A172 (cell line): Measurements from ENCODE around the gene OLFML3. TPM values are rescaled to one million over a fixed set of nuclear protein-coding genes. Genes with fewer than 3 reads are reported as not detected.

Experiments
- DNase-seq: peaks from one replicate; pipeline ENCODE4 v3.0.0-alpha.2; 2015; ENCODE audit warnings: low spot score
- total RNA-seq: library from RNA; depleted of rRNA; stranded (reverse); fragments of >200 nt; shearing (Covaris generic); gene quantifications from 2 replicates; pipeline ENCODE4 v1.2.3, GENCODE V29; 2014; rRNA removed

The OLFML3 gene, protein sequence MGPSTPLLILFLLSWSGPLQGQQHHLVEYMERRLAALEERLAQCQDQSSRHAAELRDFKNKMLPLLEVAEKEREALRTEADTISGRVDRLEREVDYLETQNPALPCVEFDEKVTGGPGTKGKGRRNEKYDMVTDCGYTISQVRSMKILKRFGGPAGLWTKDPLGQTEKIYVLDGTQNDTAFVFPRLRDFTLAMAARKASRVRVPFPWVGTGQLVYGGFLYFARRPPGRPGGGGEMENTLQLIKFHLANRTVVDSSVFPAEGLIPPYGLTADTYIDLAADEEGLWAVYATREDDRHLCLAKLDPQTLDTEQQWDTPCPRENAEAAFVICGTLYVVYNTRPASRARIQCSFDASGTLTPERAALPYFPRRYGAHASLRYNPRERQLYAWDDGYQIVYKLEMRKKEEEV
- total RNA-seq = 26.8 and 31.2 TPM in 2 replicates

DNA sequence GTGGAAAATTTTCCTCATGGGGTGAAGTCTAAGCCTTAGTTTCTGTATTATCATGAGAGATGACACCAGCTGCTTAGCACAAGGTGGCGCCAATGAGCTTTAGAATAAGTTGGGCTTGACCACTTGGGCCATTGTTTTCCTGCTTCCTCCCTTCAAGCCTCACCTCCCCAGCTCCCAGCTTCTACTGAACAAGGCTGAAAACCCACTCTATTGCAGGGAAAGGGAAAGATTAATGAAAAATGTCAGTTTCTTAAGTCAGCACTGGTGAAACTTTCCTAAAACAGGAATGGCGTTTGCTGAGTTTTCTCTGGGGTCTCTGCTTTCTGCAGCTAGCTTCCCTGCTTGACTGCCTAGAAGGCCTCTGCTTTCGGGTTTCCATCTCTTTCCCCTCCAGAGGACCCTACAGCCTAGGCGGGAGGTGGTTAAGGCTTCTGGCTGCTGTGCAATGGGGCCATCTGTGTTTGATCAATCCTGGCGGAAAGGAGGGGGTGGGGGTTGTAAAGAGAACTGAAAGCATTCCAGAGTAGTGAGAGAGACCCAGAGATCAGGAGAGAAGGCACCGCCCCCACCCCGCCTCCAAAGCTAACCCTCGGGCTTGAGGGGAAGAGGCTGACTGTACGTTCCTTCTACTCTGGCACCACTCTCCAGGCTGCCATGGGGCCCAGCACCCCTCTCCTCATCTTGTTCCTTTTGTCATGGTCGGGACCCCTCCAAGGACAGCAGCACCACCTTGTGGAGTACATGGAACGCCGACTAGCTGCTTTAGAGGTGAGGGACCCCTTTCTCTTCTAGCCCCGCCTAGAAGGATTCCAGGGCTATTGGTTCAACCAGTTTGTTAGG, at the start of gene OLFML3:
Gene OLFML3, plus strand, starts transcription at position 612 of the 840 bp plus-strand sequence. Its CDS starts 43 bp downstream, at position 655.
- peak; percentile 84 for DNase-seq

DNA sequence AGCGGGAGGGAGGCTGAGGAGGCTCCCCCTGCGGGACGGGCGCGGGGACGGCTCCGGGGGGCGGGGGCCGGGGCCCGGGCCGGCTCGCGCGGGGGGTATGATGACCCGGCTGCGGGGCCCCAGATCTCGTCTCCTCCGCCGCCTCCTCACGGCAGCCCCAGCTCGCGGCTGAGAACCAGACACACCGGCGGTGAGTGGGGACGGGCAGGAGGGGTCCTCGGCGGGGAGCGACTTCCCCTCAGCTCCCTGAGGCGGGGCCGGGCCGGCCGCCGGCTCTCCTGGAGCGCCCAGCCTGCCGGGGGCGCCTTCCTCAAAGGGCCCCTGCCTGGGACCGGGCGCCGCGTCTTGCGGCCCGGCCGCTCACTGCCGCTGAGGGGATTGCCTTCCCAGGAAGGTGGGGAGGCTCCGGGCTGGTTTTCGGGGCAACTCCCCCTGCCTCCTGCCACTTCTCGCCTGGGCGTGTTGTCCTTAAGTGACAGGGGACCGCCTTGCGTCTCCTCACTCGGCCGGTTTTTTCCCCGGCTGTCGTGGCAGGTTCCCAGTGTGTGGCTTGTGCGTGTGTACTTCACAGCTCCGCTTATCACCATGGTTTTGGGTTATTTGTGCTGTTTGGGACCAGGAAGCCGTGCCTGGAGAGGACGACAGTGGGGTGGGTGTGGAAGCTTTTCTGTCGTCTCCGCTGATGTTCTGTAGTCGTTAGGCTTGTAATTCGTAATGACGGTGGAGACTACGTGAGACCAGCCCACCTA, 49.4 kb upstream of the OLFML3 start:
- no peak for DNase-seq

DNA sequence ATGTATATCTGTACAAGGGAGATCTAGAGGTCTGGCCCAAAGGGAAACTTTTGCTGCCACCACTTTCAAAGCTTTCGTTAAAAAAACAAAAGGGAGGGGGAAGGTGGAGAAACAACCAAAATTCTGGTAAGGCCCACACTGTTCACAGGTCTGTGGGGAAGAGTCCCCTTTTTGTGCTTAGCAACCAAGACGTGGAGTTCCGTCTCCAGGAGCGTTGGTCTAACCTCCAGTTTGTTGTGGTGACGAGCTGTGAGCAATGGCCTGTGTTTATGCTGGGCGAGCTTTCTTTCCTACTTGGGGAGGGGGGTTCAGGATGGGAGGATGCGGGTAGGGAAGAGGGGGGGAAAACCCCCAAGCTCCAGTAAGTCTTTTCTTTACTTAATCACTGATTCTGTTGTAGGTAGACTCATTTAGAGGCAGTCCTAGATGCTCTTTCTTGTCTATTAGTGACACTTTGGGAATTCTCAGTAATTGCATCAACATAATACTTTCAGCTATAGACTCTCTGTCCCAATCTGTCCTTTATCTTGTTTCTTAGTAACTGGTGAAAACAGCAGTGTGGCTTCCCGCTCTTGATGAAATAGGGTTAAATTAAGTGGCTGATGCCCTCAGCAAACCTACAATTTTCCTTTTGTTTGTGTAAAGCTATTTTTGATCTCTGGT, 48.6 kb upstream of the OLFML3 start:
- no peak for DNase-seq

DNA sequence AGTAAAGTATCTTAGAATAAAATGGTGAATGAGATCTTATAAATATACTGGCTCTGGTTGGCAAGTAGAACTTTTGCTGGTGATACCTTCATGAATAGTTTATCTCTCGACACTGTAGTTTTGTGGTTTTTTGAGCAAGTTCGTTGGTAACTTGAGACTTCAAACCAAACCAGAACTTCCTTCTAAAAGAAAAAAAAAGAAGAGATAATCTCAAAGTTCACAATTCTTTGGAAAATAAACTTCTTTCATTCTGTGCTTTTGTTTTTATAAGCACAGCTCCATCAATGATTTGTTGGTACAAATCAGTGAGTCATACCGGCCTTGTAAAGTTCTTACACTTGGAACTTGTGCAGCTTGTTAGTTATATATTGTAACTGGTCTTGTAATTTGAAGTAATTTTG, 47.8 kb upstream of the OLFML3 start:
- no peak for DNase-seq

DNA sequence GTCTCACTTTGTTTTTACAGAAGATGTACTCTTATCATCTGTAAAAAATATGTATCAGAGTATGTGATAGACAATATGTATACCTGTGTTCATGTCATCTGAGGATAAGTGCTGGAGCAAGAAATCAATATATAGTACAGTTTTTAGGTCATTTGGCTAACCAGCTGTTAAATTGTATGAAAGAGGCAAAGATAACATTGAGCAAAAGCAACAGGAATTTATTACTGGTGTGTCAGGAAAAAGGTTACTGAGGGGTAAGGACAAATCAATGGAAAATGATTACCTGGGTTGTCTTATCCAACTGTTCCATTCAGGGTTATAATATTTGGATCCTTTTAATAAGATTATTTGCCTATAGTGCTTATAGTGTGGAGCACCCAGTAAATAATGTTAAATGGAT, 45.3 kb upstream of the OLFML3 start:
- no peak for DNase-seq

DNA sequence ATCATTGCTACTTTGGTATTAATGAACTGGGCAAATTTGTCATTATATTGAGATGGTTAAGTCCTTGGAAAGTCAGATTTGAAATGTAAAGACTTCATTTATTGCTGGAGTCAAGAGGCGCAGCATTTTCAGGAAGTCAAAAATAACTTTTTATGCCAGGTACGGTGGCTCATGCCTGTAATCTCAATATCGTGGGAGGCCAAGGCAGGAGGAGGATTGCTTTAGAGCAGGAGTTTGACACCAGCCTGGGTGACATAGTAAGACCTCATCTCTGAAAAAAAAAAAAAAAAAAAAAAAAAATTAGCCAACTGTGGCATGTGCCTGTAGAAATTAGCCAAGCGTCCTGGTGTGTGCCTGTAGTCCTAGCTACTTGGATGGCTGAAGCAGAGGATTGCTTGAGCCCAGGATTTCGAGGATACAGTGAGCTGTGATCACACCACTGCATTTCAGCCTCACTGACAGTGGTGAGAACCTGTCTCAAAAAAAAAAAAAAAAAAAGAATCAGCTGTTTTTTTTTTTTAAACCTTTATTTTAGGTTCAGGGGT, 44.7 kb upstream of the OLFML3 start:
- no peak for DNase-seq

DNA sequence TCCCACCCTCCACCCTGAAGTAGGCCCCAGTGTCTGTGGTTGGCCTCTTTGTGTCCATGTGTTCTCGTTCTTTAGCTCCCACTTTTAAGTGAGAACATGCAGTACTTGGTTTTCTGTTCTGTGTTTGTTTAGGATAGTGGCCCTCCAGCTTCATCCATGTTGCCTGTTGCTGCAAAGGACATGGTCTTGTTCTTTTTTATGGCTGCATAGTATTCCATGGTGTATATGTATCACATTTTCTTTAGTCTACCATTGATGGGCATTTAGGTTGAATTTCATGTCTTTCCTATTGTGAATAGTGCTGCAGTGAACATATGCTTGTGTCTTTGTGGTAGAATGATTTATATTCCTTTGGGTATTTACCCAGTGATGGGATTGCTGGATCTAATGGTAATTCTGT, 44.1 kb upstream of the OLFML3 start:
- DNase-seq = no peak

DNA sequence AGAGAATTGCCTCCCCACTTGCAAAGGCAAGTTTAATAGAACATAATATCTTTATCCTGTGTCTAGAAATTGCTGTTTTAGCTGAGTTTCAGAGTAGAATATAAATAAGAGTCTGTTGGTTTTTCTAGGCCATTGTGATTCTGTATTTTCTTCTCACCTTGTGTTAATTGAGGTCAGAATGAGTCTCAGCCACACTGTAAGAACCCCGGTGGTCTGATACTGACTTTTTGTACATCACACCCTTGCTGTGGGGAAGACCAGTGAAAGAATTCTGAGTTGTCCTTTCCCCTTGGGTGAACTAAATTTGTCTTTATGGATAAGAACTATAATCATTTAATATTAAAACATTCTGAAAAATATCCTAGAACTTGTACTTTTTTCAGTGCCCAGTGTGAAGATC, 43.3 kb upstream of the OLFML3 start:
- DNase-seq = no peak

DNA sequence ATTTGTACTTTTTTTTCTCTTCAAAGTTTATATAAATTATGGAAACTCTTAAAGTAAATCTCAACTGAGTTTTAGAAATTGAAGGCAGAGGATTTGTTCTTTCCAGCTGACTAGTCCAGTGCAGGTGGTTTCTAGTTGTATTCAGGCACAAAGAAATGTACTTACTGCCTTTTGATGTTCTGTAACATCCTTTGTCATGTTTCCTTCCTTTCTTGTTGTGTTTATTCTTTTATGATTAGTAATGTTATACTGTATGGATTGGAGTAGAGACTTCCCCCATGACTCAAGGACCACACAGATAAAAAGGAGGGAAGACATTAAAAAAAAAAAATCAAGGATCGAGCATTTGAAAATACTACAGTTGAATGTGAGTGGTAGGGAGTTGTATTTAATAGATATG, 42.1 kb upstream of the OLFML3 start:
- DNase-seq = no peak

DNA sequence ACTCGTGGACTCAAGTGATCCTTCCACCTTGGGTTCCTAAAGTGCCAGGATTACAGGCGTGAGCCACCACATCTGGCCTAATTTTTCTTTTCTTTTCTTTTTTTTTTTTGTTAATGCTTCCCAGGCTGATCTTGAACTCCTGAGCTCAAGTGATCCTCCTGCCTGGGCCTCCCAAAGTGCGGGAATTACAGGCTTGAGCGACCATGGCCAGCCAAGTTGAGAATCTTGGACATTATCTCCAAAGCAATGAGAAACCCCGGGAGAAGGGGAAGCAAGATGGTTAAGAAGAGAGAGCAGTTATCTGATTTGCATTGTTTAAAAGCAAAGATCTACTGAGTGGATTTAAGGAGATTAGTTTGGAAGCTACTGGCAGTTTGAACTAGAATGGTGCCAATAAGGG, 41.1 kb upstream of the OLFML3 start:
- DNase-seq = no peak

DNA sequence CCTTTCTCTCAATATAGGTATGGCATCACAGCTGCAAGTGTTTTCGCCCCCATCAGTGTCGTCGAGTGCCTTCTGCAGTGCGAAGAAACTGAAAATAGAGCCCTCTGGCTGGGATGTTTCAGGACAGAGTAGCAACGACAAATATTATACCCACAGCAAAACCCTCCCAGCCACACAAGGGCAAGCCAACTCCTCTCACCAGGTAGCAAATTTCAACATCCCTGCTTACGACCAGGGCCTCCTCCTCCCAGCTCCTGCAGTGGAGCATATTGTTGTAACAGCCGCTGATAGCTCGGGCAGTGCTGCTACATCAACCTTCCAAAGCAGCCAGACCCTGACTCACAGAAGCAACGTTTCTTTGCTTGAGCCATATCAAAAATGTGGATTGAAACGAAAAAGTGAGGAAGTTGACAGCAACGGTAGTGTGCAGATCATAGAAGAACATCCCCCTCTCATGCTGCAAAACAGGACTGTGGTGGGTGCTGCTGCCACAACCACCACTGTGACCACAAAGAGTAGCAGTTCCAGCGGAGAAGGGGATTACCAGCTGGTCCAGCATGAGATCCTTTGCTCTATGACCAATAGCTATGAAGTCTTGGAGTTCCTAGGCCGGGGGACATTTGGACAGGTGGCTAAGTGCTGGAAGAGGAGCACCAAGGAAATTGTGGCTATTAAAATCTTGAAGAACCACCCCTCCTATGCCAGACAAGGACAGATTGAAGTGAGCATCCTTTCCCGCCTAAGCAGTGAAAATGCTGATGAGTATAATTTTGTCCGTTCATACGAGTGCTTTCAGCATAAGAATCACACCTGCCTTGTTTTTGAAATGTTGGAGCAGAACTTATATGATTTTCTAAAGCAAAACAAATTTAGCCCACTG, 38.7 kb upstream of the OLFML3 start:
- DNase-seq = no peak

DNA sequence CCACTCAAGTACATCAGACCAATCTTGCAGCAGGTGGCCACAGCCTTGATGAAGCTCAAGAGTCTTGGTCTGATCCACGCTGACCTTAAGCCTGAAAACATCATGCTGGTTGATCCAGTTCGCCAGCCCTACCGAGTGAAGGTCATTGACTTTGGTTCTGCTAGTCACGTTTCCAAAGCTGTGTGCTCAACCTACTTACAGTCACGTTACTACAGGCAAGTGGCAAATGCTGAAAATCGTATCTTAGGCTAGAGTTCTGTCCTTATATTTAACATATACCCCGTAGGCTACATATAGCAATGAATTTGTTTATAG, 38.1 kb upstream of the OLFML3 start:
- DNase-seq = no peak

DNA sequence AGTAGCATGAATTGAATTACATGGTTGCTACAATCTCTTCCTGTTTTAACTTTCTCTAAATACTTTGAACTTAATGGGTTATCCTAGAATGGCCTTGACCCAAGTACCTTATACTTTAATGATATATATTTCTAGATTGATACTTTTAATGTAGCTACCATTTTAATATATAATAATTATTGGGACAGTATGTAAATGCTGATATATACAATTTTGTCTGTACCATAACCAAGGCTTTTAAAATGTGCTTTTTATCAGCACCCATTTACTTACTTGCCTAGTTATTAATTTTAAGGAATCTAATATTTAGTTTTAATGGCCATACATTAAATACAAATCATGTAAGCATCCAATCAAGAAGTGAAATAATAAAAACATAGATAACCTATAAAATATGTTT, 36.7 kb upstream of the OLFML3 start:
- DNase-seq = no peak

DNA sequence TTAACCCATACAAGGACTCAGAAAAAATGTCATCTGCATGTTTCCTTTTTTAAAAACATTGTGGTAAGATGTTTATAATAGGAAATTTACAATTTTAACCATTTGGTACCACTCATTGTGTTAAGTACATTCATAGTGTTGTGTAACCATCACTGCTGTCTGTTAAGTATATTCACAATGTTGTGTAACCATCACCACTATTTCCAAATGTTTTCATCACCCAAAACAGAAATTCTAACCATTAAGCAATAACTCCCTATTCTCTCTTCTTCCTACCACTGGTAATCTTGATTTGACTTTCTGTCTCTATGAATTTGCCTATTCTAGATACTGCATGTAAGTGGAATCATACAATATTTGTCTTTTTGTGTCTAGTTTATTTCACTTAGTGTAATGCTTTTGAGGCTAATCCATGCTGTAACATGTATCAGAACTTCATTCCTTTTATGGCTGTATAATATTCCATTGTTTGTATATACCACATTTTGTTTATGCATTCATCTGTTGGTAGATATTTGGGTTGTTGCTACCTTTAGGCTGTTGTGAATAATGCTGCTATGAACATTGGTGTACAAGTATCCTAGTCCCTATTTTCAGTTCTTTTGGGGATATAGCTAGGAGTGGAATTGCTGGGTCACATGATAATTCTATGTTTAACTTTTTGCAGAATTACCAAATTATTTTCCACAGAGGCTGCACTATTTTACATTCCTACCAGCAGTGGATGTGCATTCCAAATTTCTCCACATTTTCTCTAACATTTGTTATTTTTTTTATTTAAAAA, 36.1 kb upstream of the OLFML3 start:
- DNase-seq = no peak

DNA sequence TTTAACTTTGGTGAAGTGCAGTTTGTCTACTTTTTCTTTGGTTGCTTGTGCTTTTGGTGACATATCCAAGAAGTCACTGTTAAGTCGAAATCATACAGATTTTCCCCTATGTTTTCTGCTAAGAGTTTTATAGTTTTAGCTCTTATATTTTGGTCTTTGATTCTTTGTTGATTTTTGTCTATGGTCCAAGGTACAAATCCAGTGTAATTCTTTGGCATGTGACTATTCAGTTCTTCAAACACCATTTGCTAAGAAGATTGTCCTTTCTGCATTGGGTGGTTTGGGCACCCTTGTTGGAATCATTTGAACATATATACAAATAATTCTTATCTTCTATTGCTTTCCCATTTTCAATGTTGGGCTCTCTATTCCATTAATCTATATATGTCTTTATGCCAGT, 33.9 kb upstream of the OLFML3 start:
- DNase-seq = no peak

DNA sequence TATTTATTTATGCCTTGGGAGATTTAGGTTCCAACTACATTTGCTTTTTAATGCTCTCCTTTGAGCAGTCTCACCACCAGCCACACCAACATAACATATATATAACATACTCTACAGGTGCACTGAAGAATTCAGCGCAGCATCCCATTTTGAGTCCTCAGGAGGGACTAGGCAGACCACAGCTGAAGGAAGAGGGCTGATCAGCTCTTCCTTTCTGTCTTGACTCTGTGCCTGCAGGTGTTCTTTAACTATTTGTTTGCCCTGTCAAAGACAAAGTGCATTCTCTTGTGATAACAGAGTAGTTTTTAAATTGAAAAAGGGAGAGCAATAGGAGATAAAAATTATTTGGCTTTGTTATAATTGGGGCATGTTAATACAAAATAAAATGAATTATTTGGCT, 33.2 kb upstream of the OLFML3 start:
- DNase-seq = no peak

DNA sequence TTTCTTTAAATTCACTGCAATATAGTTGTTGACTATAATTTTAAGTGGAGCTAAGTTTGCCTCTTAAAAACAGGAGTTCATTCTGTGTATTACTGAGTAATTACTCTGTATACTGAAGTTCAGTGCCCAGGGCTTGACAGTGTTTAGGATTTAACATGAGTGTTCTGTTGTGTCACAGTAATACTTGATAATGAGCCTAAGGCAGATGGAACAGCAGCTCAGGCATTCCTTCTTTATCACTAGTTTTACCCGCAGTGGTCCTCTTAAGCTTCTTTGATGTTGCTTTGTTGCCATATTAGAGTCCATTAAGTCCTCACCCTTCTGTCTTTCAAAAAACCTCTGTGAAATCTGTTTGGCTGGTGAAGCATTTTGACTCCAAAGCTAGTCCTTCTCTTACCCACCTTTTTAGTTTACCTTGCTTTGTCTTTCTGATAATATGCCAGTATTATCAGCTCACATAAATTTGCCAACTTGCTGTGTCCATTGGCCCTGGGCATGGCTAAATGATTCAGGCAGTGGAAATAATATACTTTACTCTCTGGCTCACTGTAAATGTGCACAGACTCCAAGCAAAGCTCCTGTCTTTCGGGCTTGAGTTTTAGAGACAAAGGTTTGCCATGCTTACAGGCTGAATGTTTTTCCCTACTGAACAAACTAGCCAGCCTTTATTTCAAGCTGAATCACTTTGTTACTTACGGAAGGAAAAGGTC, 32.4 kb upstream of the OLFML3 start:
- no peak for DNase-seq

DNA sequence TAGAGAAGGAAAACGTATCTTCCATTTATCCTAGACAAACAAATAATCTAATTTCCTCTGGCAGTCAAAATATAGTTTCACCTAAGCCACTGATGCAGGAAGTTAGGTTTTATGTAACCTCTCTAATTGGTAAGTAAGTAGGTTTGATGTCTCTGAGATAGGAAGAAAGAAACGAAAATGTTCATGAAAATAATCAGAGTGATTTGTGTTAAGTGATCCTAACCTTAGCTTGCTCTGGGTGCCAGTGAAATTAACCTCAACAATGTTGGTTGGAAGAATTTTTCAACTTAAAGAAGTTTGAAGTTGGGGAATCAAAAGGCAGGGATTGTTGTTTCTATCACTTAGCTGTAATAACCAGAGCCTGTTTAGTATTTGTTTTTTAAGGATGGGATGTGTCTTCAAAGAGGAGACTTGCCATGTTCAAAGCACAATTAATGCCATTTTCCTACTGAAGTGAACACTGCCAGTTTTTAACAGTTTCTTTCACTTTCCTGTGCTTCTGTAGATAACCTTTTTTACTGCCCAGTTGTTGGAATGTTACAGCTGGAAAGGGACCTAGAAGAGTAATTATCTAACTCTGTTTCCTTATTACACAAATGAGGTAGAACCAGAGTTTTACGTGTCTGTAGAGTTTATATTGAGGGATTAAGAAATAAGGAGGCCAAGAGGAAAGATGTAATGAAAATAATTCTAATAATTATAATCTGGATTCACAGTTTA, 31.7 kb upstream of the OLFML3 start:
- no peak for DNase-seq
